H9 (cell line): ENCODE measurements around the gene MTARC1. TPM values are rescaled to one million over a fixed set of nuclear protein-coding genes. Genes with fewer than 3 reads are reported as not detected.

Experiments
- DNase-seq: peaks from one replicate; pipeline ENCODE4 v3.0.0-alpha.2; 2017
- H2AFZ ChIP-seq: one replicate; pipeline ENCODE4 v1.6.1; 2013; ENCODE audit warnings: mild to moderate bottlenecking, low read length, control low read depth, moderate library complexity
- H2AK5ac ChIP-seq: 2 replicates; pipeline ENCODE4 v1.6.1; 2013; ENCODE audit warnings: low read length, control low read depth, mixed read lengths; ENCODE audit not compliant: insufficient read length
- H2BK120ac ChIP-seq: one replicate; pipeline ENCODE4 v1.6.1; 2013; ENCODE audit warnings: low read depth, mild to moderate bottlenecking, low read length, control low read depth, inconsistent platforms; ENCODE audit not compliant: poor library complexity, severe bottlenecking
- H2BK12ac ChIP-seq: 2 replicates; pipeline ENCODE4 v1.6.1; 2013; ENCODE audit warnings: low read length, control low read depth, mixed read lengths, low read depth; ENCODE audit not compliant: insufficient read length
- H2BK15ac ChIP-seq: 2 replicates; pipeline ENCODE4 v1.6.1; 2013; ENCODE audit warnings: low read depth, low read length, control low read depth
- H2BK20ac ChIP-seq: one replicate; pipeline ENCODE4 v1.6.1; 2013; ENCODE audit warnings: low read depth, mild to moderate bottlenecking, low read length, control low read depth, inconsistent platforms; ENCODE audit not compliant: poor library complexity, severe bottlenecking
- H2BK5ac ChIP-seq: 2 replicates; pipeline ENCODE4 v1.6.1; 2013; ENCODE audit warnings: low read length, control low read depth, mixed read lengths; ENCODE audit not compliant: insufficient read length
- H3K14ac ChIP-seq: 2 replicates; pipeline ENCODE4 v1.6.1; 2013; ENCODE audit warnings: low read length, control low read depth; ENCODE audit not compliant: insufficient read depth
- H3K18ac ChIP-seq: 2 replicates; pipeline ENCODE4 v1.6.1; 2013; ENCODE audit warnings: low read depth, mild to moderate bottlenecking, mixed read lengths, low read length, control low read depth; ENCODE audit not compliant: insufficient read length
- H3K23ac ChIP-seq: 2 replicates; pipeline ENCODE4 v1.6.1; 2013; ENCODE audit warnings: low read length, control low read depth, mixed read lengths, low read depth; ENCODE audit not compliant: insufficient read length
- H3K23me2 ChIP-seq: 2 replicates; pipeline ENCODE4 v1.6.1; 2013; ENCODE audit warnings: low read depth, mild to moderate bottlenecking, mixed read lengths, low read length, control low read depth; ENCODE audit not compliant: insufficient read length, poor library complexity, severe bottlenecking
- H3K27ac ChIP-seq: 2 replicates; pipeline ENCODE4 v1.5.1; 2013; ENCODE audit warnings: low read length, control low read depth, mixed read lengths, low read depth; ENCODE audit not compliant: insufficient read length
- H3K27me3 ChIP-seq: 2 replicates; pipeline ENCODE4 v1.6.1; 2013; ENCODE audit warnings: low read length, control low read depth, inconsistent platforms; ENCODE audit not compliant: insufficient read depth
- H3K4ac ChIP-seq: 2 replicates; pipeline ENCODE4 v1.6.1; 2013; ENCODE audit warnings: low read depth, mild to moderate bottlenecking, control low read depth, inconsistent platforms, low read length, moderate library complexity
- H3K4me1 ChIP-seq: 2 replicates; pipeline ENCODE4 v1.6.1; 2013; ENCODE audit warnings: low read length, control low read depth, inconsistent platforms; ENCODE audit not compliant: insufficient read depth
- H3K4me2 ChIP-seq: 2 replicates; pipeline ENCODE4 v1.6.1; 2013; ENCODE audit warnings: low read length, control low read depth, mixed read lengths; ENCODE audit not compliant: insufficient read length, insufficient read depth
- H3K56ac ChIP-seq: 2 replicates; pipeline ENCODE4 v1.6.1; 2013; ENCODE audit warnings: low read depth, mild to moderate bottlenecking, mixed read lengths, low read length, control low read depth; ENCODE audit not compliant: insufficient read length
- H3K79me1 ChIP-seq: 2 replicates; pipeline ENCODE4 v1.6.1; 2013; ENCODE audit warnings: low read depth, mild to moderate bottlenecking, moderate library complexity, low read length, control low read depth, inconsistent platforms; ENCODE audit not compliant: insufficient read depth, poor library complexity, severe bottlenecking
- H3K79me2 ChIP-seq: 2 replicates; pipeline ENCODE4 v1.6.1; 2013; ENCODE audit warnings: low read length, control low read depth, inconsistent platforms; ENCODE audit not compliant: insufficient read depth
- H3K9ac ChIP-seq: 2 replicates; pipeline ENCODE4 v1.6.1; 2013; ENCODE audit warnings: low read length, control low read depth, mixed read lengths; ENCODE audit not compliant: insufficient read length; ENCODE audit errors: extremely low read depth
- H3K9me3 ChIP-seq: one replicate; pipeline ENCODE4 v1.6.1; 2013; ENCODE audit warnings: low read depth, low read length, inconsistent platforms; ENCODE audit not compliant: control insufficient read depth
- H3T11ph ChIP-seq: one replicate; pipeline ENCODE4 v1.6.1; 2013; ENCODE audit warnings: mild to moderate bottlenecking, low read length, control low read depth, inconsistent platforms
- H4K20me1 ChIP-seq: one replicate; pipeline ENCODE4 v1.6.1; 2013; ENCODE audit not compliant: control insufficient read depth, insufficient read length, insufficient read depth
- H4K5ac ChIP-seq: 2 replicates; pipeline ENCODE4 v1.6.1; 2013; ENCODE audit warnings: low read depth, mild to moderate bottlenecking, mixed read lengths, low read length, control low read depth; ENCODE audit not compliant: insufficient read length
- H4K8ac ChIP-seq: replicated peaks from 2 replicates; pipeline ENCODE4 v1.6.1; 2013; ENCODE audit warnings: low read length, control low read depth, mixed read lengths, low read depth; ENCODE audit not compliant: insufficient read length
- H4K91ac ChIP-seq: 2 replicates; pipeline ENCODE4 v1.6.1; 2013; ENCODE audit warnings: low read depth, mild to moderate bottlenecking, moderate library complexity, mixed read lengths, low read length, control low read depth; ENCODE audit not compliant: insufficient read length
- H3K27ac Mint-ChIP-seq, 3 experiments: 2 replicates in 2 of 3; 3 replicates in 1 of 3; pipeline ENCODE4 v1.8.0; 2020 to 2021; ENCODE audit warnings: mixed read lengths in 3 of 3, mild to moderate bottlenecking in 1 of 3, moderate library complexity in 1 of 3
- H3K27me3 Mint-ChIP-seq: 2 replicates; pipeline ENCODE4 v1.8.0; 2021; ENCODE audit warnings: low read depth, mild to moderate bottlenecking, moderate library complexity, mixed read lengths
- H3K36me3 Mint-ChIP-seq, 3 experiments: 2 replicates in 2 of 3; 3 replicates in 1 of 3; pipeline ENCODE4 v1.8.0; 2020 to 2021; ENCODE audit warnings: low read depth in 3 of 3, mixed read lengths in 3 of 3; ENCODE audit not compliant: insufficient read depth in 1 of 3
- H3K4me1 Mint-ChIP-seq, 2 experiments: 2 replicates each; pipeline ENCODE4 v1.8.0; 2020; ENCODE audit warnings: mixed read lengths in 2 of 2
- H3K4me3 Mint-ChIP-seq, 2 experiments: 2 replicates in 1 of 2; 3 replicates in 1 of 2; pipeline ENCODE4 v1.8.0; 2020 to 2021; ENCODE audit warnings: mild to moderate bottlenecking in 2 of 2, mixed read lengths in 2 of 2, moderate library complexity in 1 of 2
- H3K9me3 Mint-ChIP-seq, 2 experiments: 2 replicates in 1 of 2; 3 replicates in 1 of 2; pipeline ENCODE4 v1.8.0; 2020; ENCODE audit warnings: mild to moderate bottlenecking in 2 of 2, mixed read lengths in 2 of 2, moderate library complexity in 1 of 2
- WGBS: extraction: QIAGEN DNeasy Blood & Tissue Kit; methylation state at CpG from one replicate; pipeline ENCODE4 v1.1.7; 2013; ENCODE audit warnings: missing lambda C conversion rate, low lambda C conversion rate, mixed read lengths; ENCODE audit not compliant: insufficient read length; ENCODE audit errors: extremely low coverage; 5-methylcytosine and 5-hydroxymethylcytosine counted together
- total RNA-seq: library from RNA; stranded (reverse); gene quantifications from 2 replicates; pipeline ENCODE4 v1.2.1, GENCODE V29; 2021
- TF ChIP-seq, protein P1 (sequence below): fragments of 200-600 bp; sonication (generic); conservative IDR thresholded peaks from 3 replicates; pipeline ENCODE4 v1.8.0; 2021; ENCODE audit warnings: antibody characterized with exemption, mild to moderate bottlenecking

MTARC1 gene
- total RNA-seq, 1 experiment from 2014 or later: 33.7 TPM

DNA sequence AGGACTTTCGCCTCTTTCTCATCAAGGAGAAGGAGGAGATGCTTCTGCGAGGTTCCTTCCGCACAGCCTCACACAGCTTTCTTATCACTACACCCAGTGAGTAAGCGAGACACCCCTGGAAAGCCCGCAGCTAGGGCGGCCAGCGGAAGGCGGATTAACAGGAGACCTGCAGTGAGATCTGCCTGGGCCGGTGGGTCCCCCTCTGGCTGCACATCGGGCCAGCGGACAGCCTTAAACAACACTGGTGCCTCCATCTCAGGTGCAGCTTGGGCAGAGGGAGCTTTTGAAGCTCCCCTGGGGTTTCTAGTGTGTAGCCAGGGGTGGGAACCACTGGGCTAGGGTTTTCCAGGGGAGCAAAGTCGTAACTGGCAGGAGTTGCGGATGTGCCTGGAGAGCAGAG, 17.5 kb upstream of the MTARC1 start:
- Histone ChIP-seq H2BK12ac (no peak overlapping the region), H2AFZ (no peak overlapping the region), H3K4me2 (no peak overlapping the region), H3K23me2 (no peaks in the 10 kb centered on the region), H3K23ac (no peak overlapping the region), H3K4ac (no peak overlapping the region), H4K91ac (no peak overlapping the region), H2AK5ac (no peak overlapping the region), H3K9me3 (no peaks in the 10 kb centered on the region), H4K5ac (no peak overlapping the region), H3K27ac (no peak overlapping the region), H2BK120ac (no peak overlapping the region), H2BK15ac (no peak overlapping the region), H3K79me1 (no peaks in the 10 kb centered on the region), H3K9ac (no peak overlapping the region), H3K27me3 (no peaks in the 10 kb centered on the region), H3K56ac (no peak overlapping the region), H4K8ac (no peak overlapping the region), H2BK20ac (no peak overlapping the region), H4K20me1 (no peaks in the 10 kb centered on the region), H3K18ac (no peak overlapping the region), H2BK5ac (no peak overlapping the region), H3K4me1 (no peaks in the 10 kb centered on the region), H3T11ph (no peak overlapping the region), H3K79me2 (no peaks in the 10 kb centered on the region), H3K14ac (no peak overlapping the region)
- Mint-ChIP-seq H3K4me1 (peaks cover 8% of the 10 kb centered on the region in 2 experiments; a peak in 3 of 4 replicates), H3K9me3 (no peaks in the 10 kb centered on the region), H3K36me3 (peaks cover 0 to 5% (median 3%) of the 10 kb centered on the region in 3 experiments; a peak in 3 of 7 replicates), H3K27ac (no peak overlapping the region), H3K4me3 (no peak overlapping the region), H3K27me3 (no peaks in the 10 kb centered on the region)
- no peak for DNase-seq
- no CpG with 5 or more reads among the region's 13 CpGs for WGBS
- TF ChIP-seq, protein P1, sequence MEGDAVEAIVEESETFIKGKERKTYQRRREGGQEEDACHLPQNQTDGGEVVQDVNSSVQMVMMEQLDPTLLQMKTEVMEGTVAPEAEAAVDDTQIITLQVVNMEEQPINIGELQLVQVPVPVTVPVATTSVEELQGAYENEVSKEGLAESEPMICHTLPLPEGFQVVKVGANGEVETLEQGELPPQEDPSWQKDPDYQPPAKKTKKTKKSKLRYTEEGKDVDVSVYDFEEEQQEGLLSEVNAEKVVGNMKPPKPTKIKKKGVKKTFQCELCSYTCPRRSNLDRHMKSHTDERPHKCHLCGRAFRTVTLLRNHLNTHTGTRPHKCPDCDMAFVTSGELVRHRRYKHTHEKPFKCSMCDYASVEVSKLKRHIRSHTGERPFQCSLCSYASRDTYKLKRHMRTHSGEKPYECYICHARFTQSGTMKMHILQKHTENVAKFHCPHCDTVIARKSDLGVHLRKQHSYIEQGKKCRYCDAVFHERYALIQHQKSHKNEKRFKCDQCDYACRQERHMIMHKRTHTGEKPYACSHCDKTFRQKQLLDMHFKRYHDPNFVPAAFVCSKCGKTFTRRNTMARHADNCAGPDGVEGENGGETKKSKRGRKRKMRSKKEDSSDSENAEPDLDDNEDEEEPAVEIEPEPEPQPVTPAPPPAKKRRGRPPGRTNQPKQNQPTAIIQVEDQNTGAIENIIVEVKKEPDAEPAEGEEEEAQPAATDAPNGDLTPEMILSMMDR: no peak
